ENCODE results near the gene CDC42EP4.

DNA sequence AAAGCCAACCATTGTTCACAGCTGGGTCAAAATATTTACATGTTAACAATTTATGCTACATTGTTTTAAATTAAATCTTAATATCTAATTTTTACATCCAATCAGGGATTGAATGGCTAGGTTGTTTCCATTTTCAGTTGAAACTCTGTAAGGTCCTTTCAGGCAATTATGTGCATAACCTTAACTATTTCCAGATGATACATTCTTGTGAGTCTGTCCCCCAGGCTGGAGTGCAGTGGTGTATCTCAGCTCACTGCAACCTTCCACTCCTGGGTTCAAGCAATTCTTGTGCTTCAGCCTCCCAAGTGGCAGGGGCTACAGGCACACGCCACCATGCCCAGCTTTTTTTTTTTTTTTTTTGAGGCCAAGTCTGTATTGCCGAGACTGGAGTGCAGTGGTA, 10.4 kb downstream of the CDC42EP4 start:
- TF ChIP-seq, protein P1, sequence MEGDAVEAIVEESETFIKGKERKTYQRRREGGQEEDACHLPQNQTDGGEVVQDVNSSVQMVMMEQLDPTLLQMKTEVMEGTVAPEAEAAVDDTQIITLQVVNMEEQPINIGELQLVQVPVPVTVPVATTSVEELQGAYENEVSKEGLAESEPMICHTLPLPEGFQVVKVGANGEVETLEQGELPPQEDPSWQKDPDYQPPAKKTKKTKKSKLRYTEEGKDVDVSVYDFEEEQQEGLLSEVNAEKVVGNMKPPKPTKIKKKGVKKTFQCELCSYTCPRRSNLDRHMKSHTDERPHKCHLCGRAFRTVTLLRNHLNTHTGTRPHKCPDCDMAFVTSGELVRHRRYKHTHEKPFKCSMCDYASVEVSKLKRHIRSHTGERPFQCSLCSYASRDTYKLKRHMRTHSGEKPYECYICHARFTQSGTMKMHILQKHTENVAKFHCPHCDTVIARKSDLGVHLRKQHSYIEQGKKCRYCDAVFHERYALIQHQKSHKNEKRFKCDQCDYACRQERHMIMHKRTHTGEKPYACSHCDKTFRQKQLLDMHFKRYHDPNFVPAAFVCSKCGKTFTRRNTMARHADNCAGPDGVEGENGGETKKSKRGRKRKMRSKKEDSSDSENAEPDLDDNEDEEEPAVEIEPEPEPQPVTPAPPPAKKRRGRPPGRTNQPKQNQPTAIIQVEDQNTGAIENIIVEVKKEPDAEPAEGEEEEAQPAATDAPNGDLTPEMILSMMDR (IDR thresholded peaks at IDR 0.05): no peak
- no peak for TF ChIP-seq POLR2A (IDR thresholded peaks at IDR 0.05)
